ENCODE results near the gene OR6N1. TPM values are rescaled to one million over a fixed set of nuclear protein-coding genes. Genes with fewer than 3 reads are reported as not detected.

OR6N1 gene
- total and polyA plus RNA-seq, 8 donors: 0.26 TPM; not detected in 7

DNA sequence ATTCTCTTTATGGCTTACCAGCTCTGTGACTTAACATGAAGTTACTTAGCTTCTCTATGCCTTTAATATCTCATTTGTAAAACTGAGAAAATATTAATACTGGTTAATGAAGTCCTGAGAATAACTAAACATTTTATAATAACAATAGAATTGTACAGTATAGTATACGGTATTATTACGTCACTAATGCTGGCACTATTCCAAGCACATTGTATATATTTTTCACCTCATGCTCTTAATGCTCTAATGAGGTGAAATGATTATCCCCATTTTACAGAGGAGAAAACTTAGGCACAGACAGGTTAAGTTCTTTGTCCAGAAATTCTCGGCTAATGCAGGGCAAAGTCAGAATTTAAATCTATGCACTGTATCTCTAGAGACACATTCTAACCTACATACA, 52.3 kb downstream of the OR6N1 start:
- intact Hi-C loops (cut with DNase I): no loop called here
- no peak for DNase-seq
- Histone ChIP-seq H3K27ac (no peak overlapping the region), H3K9me3 (no peaks in the 10 kb centered on the region), H3K36me3 (no peaks in the 10 kb centered on the region), H3K4me3 (no peak overlapping the region), H3K4me1 (no peaks in the 10 kb centered on the region), H3K27me3 (no peaks in the 10 kb centered on the region)
- no peak for ATAC-seq
- TF ChIP-seq, protein P1, sequence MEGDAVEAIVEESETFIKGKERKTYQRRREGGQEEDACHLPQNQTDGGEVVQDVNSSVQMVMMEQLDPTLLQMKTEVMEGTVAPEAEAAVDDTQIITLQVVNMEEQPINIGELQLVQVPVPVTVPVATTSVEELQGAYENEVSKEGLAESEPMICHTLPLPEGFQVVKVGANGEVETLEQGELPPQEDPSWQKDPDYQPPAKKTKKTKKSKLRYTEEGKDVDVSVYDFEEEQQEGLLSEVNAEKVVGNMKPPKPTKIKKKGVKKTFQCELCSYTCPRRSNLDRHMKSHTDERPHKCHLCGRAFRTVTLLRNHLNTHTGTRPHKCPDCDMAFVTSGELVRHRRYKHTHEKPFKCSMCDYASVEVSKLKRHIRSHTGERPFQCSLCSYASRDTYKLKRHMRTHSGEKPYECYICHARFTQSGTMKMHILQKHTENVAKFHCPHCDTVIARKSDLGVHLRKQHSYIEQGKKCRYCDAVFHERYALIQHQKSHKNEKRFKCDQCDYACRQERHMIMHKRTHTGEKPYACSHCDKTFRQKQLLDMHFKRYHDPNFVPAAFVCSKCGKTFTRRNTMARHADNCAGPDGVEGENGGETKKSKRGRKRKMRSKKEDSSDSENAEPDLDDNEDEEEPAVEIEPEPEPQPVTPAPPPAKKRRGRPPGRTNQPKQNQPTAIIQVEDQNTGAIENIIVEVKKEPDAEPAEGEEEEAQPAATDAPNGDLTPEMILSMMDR (IDR thresholded peaks at IDR 0.05): no peak

DNA sequence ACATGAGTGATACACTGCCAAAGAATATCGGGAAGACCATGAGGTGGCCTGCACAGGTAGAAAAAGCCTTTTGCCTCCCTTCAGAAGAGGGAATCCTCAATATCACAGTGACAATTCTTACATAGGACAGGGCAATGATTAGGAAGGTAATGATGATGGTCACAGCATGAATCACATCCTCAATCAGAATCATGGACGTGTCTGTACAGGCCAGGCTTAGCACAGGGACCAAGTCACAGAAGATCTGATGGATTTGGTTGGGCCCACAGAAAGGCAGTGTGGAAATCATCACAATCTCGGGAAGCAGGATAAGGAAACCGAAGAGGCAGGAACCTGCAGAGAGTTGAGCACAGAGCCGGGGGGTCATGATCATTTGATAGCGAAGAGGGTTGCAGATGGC, 54.7 kb downstream of the OR6N1 start:
- Histone ChIP-seq H3K36me3 (no peaks in the 10 kb centered on the region), H3K4me1 (no peaks in the 10 kb centered on the region), H3K4me3 (no peak overlapping the region), H3K9me3 (no peaks in the 10 kb centered on the region), H3K27me3 (no peaks in the 10 kb centered on the region), H3K27ac (no peak overlapping the region)
- TF ChIP-seq, protein P1 (IDR thresholded peaks at IDR 0.05): no peak
- DNase-seq (no peak), ATAC-seq (no peak)
- intact Hi-C loops (cut with DNase I): no loop called here

DNA sequence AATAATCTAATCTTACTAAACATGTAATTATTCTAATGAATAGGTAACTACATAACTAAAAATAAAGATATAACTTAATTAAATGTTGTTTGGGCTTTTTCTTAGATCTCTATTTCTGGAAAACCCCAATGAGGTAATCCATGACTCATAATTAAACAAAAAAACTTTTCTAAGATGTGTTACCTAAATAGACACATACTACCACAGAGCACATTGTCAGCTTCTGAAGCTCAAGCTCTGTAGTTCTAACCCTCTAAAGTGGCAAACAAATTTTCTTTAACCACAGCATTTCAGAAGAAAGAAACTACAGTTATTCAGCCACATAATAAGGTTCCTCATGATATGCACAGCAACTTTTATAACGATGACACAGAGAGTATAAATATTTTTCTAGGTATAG, 55.7 kb downstream of the OR6N1 start:
- DNase-seq (no peak), ATAC-seq (no peak)
- H3K27me3 ChIP-seq: no peaks in the 10 kb centered on the region
- H3K4me3 ChIP-seq: no peak overlapping the region
- H3K27ac ChIP-seq: no peak overlapping the region
- no peaks in the 10 kb centered on the region for H3K36me3 ChIP-seq
- intact Hi-C loops (cut with DNase I): no loop called here
- TF ChIP-seq, protein P1 (IDR thresholded peaks at IDR 0.05): no peak
- no peaks in the 10 kb centered on the region for H3K4me1 ChIP-seq
- H3K9me3 ChIP-seq: no peaks in the 10 kb centered on the region

DNA sequence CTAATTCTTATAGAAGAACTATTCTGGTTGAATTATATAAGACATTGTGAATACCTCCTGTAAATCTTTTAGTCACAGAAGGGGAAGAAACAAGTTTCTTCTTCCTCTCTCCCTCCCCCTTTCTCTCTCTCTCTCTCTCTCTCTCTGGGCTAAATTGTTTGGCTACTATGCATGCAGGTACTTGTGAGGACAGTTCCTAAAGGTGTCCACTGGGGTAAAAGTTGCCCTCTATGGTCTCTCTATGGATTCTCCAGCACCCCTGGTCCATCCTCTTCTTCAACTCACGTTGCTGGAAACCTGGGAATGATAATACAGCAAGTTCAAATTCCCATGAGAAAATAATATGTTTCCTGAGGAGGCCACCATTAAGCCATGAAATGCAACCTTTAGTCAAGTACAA, 57.2 kb downstream of the OR6N1 start:
- no peaks in the 10 kb centered on the region for H3K27me3 ChIP-seq
- no peak overlapping the region for H3K27ac ChIP-seq
- H3K36me3 ChIP-seq: no peaks in the 10 kb centered on the region
- ATAC-seq (no peak), DNase-seq (no peak)
- no peaks in the 10 kb centered on the region for H3K9me3 ChIP-seq
- TF ChIP-seq, protein P1 (IDR thresholded peaks at IDR 0.05): no peak
- intact Hi-C loops (cut with DNase I): no loop called here
- no peak overlapping the region for H3K4me3 ChIP-seq
- H3K4me1 ChIP-seq: no peaks in the 10 kb centered on the region

Other genes with a start within 250 kb of the OR6N1 start
- gene OR6Y1, start 217.8 kb downstream of the OR6N1 start, total RNA-seq: not detected
- not detected for gene OR6Y1, start 217.8 kb downstream of the OR6N1 start, polyA plus RNA-seq (ENCODE audit: insufficient read length in 6 of 6)
- gene OR6P1, start 201.6 kb downstream of the OR6N1 start, total RNA-seq: not detected
- gene OR6P1, start 201.6 kb downstream of the OR6N1 start, polyA plus RNA-seq (ENCODE audit: insufficient read length in 6 of 6): not detected
- gene OR10X1, start 192.3 kb downstream of the OR6N1 start, total RNA-seq: not detected
- gene OR10X1, start 192.3 kb downstream of the OR6N1 start, polyA plus RNA-seq (ENCODE audit: insufficient read length in 6 of 6): not detected
- gene OR10Z1, start 166.9 kb downstream of the OR6N1 start, total RNA-seq: not detected
- gene OR10Z1, start 166.9 kb downstream of the OR6N1 start, polyA plus RNA-seq (ENCODE audit: insufficient read length in 6 of 6): under 1 TPM; 0.17 to 0.38 (median 0.23) TPM
- gene SPTA1, start 85.5 kb downstream of the OR6N1 start, total RNA-seq: under 1 TPM; 0.06 to 0.45 TPM
- 10 to 100 TPM in 2 of 6 donors, 1 to 10 TPM in 4; 8.3 to 13.3 (median 9.8) TPM for gene SPTA1, start 85.5 kb downstream of the OR6N1 start, polyA plus RNA-seq (ENCODE audit: insufficient read length in 6 of 6)
- gene OR6K2, start 71.5 kb downstream of the OR6N1 start, total RNA-seq: not detected
- not detected for gene OR6K2, start 71.5 kb downstream of the OR6N1 start, polyA plus RNA-seq (ENCODE audit: insufficient read length in 6 of 6)
- under 1 TPM in 1 of 2 donors, not detected in 1; 0.21 TPM for gene OR6K3, start 51.5 kb downstream of the OR6N1 start, total RNA-seq
- under 1 TPM in 1 of 6 donors, not detected in 5; 0.10 TPM for gene OR6K3, start 51.5 kb downstream of the OR6N1 start, polyA plus RNA-seq (ENCODE audit: insufficient read length in 6 of 6)
- gene OR6K6, start 17.5 kb downstream of the OR6N1 start, total RNA-seq: not detected
- gene OR6K6, start 17.5 kb downstream of the OR6N1 start, polyA plus RNA-seq (ENCODE audit: insufficient read length in 6 of 6): not detected
- under 1 TPM in 1 of 2 donors, not detected in 1; 0.08 TPM for gene OR6N2, start 9.0 kb upstream of the OR6N1 start, total RNA-seq
- gene OR6N2, start 9.0 kb upstream of the OR6N1 start, polyA plus RNA-seq (ENCODE audit: insufficient read length in 6 of 6): not detected
- gene MNDA, start 59.2 kb upstream of the OR6N1 start, total RNA-seq: 10 to 100 TPM; 21.9 to 82.3 TPM
- gene MNDA, start 59.2 kb upstream of the OR6N1 start, polyA plus RNA-seq (ENCODE audit: insufficient read length in 6 of 6): 1 to 10 TPM; 5.1 to 7.4 (median 6.1) TPM
- gene PYHIN1, start 159.4 kb upstream of the OR6N1 start, total RNA-seq: 1 to 10 TPM; 2.5 to 3.5 TPM
- gene PYHIN1, start 159.4 kb upstream of the OR6N1 start, polyA plus RNA-seq (ENCODE audit: insufficient read length in 6 of 6): 1 to 10 TPM in 3 of 6 donors, under 1 TPM in 3; 0.53 to 1.5 (median 1.1) TPM
- gene IFI16, start 237.7 kb upstream of the OR6N1 start, total RNA-seq: 100 to 1,000 TPM in 1 of 2 donors, 10 to 100 TPM in 1; 69.7 to 121 TPM
- 100 to 1,000 TPM in 3 of 6 donors, 10 to 100 TPM in 3; 79.9 to 132 (median 106) TPM for gene IFI16, start 237.7 kb upstream of the OR6N1 start, polyA plus RNA-seq (ENCODE audit: insufficient read length in 6 of 6)